Measurements from ENCODE around the gene PPP4R2.

PPP4R2 gene

DNA sequence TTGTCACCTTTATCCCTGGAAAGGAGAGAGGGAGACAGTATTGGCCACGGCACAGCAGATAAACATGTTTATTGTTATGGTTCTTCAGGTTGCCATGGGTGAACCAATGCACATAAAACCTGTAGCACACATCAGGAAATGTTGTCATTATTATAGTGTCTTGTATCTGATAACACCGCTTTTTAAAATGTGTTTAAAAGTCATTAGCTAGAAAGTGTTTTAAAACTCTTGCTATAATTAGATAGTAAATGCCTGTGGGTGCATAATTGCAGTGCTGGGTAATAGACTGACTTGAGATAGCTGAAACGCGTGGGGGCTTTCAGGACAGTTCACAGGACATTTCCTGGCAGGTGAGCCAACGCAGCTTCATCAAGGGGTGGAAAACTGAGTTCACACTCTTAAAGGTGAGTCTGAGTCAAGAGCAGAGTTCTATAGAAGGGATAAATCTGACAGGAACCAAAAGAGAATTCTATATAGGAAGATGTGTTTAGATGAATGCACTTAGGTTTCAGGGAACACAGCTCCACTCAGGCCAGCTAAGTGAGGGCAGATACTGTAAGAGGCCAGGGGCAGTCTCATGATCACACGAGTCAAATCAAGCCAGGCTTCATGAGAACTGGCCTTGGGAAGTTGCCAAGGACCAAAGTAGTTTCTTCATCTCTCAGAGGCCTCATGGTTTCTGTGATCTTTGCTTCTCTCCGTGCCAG is 35.6 kb upstream of the PPP4R2 start:
- no peaks in the 10 kb centered on the region for H3K9me3 ChIP-seq (ENCODE audit: control insufficient read depth, low read length)
- H3K4me1 ChIP-seq (ENCODE audit: control insufficient read depth, insufficient read depth, low read length) = peaks cover 5% of the 10 kb centered on the region
- WGBS, 2 experiments = 93% methylated on average over 7 of the region's 7 CpGs
- no peak overlapping the region for H3K27ac ChIP-seq (ENCODE audit: insufficient read depth, low read depth, low read length, poor library complexity, severe bottlenecking)
- no peaks in the 10 kb centered on the region for H3K27me3 ChIP-seq (ENCODE audit: control insufficient read depth, insufficient read depth, low read length, poor library complexity, severe bottlenecking)
- no peak overlapping the region for H3K4me3 ChIP-seq (ENCODE audit: insufficient read depth, low read depth, low read length)
- no peaks in the 10 kb centered on the region for H3K36me3 ChIP-seq (ENCODE audit: control insufficient read depth, insufficient read depth, low read length)

DNA sequence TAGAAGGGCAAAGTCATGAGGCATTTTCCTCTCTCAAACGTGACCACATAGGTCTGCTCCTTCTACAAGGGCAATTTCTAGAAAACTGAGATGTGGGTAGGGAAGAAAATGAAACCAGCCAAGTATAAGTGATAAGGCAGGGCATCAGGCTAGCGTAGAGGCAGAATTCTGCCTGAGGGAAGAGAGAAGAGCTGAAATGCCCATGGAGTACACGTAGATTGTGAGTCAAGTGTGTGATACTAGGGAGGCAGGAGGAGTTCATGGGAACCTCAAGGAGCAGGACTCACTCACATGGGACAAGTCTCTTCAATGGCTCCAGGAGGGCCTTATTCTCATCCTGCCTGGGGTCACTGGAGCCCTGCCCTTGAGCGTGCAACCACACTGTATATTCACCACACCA is 34.9 kb upstream of the PPP4R2 start:
- Histone ChIP-seq H3K4me3 (ENCODE audit: insufficient read depth, low read depth, low read length) (no peak overlapping the region), H3K9me3 (ENCODE audit: control insufficient read depth, low read length) (no peaks in the 10 kb centered on the region), H3K27ac (ENCODE audit: insufficient read depth, low read depth, low read length, poor library complexity, severe bottlenecking) (no peak overlapping the region), H3K36me3 (ENCODE audit: control insufficient read depth, insufficient read depth, low read length) (no peaks in the 10 kb centered on the region), H3K4me1 (ENCODE audit: control insufficient read depth, insufficient read depth, low read length) (peaks cover 4% of the 10 kb centered on the region), H3K27me3 (ENCODE audit: control insufficient read depth, insufficient read depth, low read length, poor library complexity, severe bottlenecking) (no peaks in the 10 kb centered on the region)
- WGBS, 2 experiments = 70% methylated on average over 4 of the region's 4 CpGs

DNA sequence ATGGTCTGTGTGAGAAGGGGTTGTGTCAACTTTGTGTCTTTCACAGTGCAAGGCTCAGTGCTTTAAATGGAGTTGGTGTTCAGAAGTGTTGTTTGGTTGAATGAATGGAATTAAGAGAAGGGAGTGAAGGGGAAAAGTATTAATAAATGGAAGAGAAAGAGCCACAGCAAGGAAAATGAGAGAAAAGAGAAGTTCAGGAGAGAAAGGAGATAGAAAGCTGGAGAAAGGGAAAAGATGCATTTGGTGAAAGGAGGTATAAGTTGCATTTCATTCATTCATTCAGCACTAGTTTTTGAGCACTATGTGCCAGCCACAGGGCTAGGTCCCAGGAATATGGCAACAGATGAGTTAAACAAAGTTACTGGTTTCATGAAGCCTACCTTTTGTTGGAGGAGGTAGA is 34.3 kb upstream of the PPP4R2 start:
- H3K27ac ChIP-seq (ENCODE audit: insufficient read depth, low read depth, low read length, poor library complexity, severe bottlenecking) = no peak overlapping the region
- H3K4me1 ChIP-seq (ENCODE audit: control insufficient read depth, insufficient read depth, low read length) = no peaks in the 10 kb centered on the region
- H3K9me3 ChIP-seq (ENCODE audit: control insufficient read depth, low read length) = no peaks in the 10 kb centered on the region
- H3K36me3 ChIP-seq (ENCODE audit: control insufficient read depth, insufficient read depth, low read length) = no peaks in the 10 kb centered on the region
- no peak overlapping the region for H3K4me3 ChIP-seq (ENCODE audit: insufficient read depth, low read depth, low read length)
- H3K27me3 ChIP-seq (ENCODE audit: control insufficient read depth, insufficient read depth, low read length, poor library complexity, severe bottlenecking) = no peaks in the 10 kb centered on the region

DNA sequence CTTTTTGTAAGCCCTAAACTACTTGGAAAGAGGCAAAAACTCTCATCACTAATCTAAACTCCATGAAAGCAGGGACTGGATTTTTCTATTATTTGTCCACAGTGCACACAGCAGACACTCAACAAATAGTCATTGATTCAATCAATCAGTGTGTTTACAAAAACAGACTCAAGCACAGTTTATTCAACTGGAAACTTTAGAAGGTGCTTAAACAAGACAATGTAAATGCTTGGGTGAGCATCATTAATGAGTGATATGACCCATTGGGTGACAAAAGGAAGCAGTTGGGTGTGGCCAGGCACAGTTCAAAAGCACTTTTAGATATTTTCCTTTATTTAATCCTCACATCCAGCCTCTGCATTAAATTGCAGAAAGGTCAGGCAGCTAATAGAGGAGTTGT is 32.0 kb upstream of the PPP4R2 start:
- Histone ChIP-seq H3K27me3 (ENCODE audit: control insufficient read depth, insufficient read depth, low read length, poor library complexity, severe bottlenecking) (no peaks in the 10 kb centered on the region), H3K4me3 (ENCODE audit: insufficient read depth, low read depth, low read length) (no peak overlapping the region), H3K27ac (ENCODE audit: insufficient read depth, low read depth, low read length, poor library complexity, severe bottlenecking) (no peak overlapping the region), H3K9me3 (ENCODE audit: control insufficient read depth, low read length) (no peaks in the 10 kb centered on the region), H3K4me1 (ENCODE audit: control insufficient read depth, insufficient read depth, low read length) (no peaks in the 10 kb centered on the region), H3K36me3 (ENCODE audit: control insufficient read depth, insufficient read depth, low read length) (no peaks in the 10 kb centered on the region)

DNA sequence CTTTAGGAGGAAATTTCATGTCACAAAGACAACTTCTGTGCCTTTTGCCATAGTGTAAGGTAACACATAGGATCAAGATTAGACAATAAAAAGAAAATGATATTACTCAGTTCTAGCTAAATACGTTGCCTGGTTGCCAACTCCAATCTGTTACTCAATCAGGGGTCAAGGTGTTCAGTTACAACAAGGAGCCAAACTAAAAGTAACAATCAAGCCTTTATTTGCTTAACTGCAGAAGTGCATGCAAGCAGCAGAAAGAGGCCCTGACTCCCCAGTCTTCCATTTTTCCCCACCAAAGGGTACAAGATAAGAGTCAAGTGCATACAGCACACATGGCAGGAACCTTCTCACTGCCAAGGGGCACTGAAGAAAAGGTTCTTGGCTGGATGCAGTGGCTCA is 28.3 kb upstream of the PPP4R2 start:
- H3K36me3 ChIP-seq (ENCODE audit: control insufficient read depth, insufficient read depth, low read length) = no peaks in the 10 kb centered on the region
- H3K4me1 ChIP-seq (ENCODE audit: control insufficient read depth, insufficient read depth, low read length) = no peaks in the 10 kb centered on the region
- no peaks in the 10 kb centered on the region for H3K27me3 ChIP-seq (ENCODE audit: control insufficient read depth, insufficient read depth, low read length, poor library complexity, severe bottlenecking)
- no peak overlapping the region for H3K27ac ChIP-seq (ENCODE audit: insufficient read depth, low read depth, low read length, poor library complexity, severe bottlenecking)
- 93 to 100% methylated on average over 1 of the region's 1 CpG for WGBS, 2 experiments
- H3K9me3 ChIP-seq (ENCODE audit: control insufficient read depth, low read length) = no peaks in the 10 kb centered on the region
- H3K4me3 ChIP-seq (ENCODE audit: insufficient read depth, low read depth, low read length) = no peak overlapping the region

DNA sequence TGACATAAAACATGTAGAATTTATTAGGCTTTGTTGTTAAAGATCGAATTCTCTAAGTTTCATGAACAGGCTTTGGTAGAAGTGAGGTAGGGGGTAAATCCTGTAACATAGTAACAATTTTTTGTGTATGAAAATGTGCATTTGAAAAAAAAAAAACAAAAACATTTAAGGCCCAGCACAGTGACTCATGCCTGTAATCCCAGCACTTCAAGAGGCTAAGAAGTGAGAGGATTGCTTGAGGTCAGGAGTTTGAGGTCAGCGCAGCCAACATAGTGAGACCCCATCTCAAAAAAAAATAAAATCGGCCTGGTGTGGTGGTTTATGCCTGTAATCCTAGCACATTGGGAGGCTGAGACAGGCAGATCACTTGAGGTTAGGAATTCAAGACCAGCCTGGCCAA is 26.8 kb upstream of the PPP4R2 start:
- Histone ChIP-seq H3K27ac (ENCODE audit: insufficient read depth, low read depth, low read length, poor library complexity, severe bottlenecking) (no peak overlapping the region), H3K4me3 (ENCODE audit: insufficient read depth, low read depth, low read length) (no peak overlapping the region), H3K9me3 (ENCODE audit: control insufficient read depth, low read length) (no peaks in the 10 kb centered on the region), H3K36me3 (ENCODE audit: control insufficient read depth, insufficient read depth, low read length) (no peaks in the 10 kb centered on the region), H3K27me3 (ENCODE audit: control insufficient read depth, insufficient read depth, low read length, poor library complexity, severe bottlenecking) (no peaks in the 10 kb centered on the region), H3K4me1 (ENCODE audit: control insufficient read depth, insufficient read depth, low read length) (no peaks in the 10 kb centered on the region)
- 91 to 97% methylated on average over 3 of the region's 3 CpGs for WGBS, 2 experiments

DNA sequence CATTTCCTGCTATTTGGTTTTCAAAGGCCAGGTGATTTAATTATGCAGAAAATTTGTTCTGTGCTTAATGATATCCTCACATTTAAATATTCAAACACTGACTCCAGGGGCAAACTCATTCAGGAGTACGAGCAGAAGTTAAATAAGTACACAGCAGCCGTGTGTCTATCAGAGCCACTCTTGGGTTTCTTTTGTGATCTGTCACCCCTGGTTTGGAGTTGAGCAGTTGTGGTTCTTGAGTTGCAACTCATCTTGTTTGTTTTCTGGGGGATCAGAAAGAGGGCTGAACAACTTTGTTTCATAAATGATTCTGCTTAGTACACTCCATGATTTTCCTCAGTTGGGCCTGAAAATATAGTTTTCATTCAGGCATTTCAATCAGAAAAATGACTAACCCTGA is 25.7 kb upstream of the PPP4R2 start:
- Histone ChIP-seq H3K4me1 (ENCODE audit: control insufficient read depth, insufficient read depth, low read length) (no peaks in the 10 kb centered on the region), H3K27me3 (ENCODE audit: control insufficient read depth, insufficient read depth, low read length, poor library complexity, severe bottlenecking) (no peaks in the 10 kb centered on the region), H3K4me3 (ENCODE audit: insufficient read depth, low read depth, low read length) (no peak overlapping the region), H3K9me3 (ENCODE audit: control insufficient read depth, low read length) (no peaks in the 10 kb centered on the region), H3K36me3 (ENCODE audit: control insufficient read depth, insufficient read depth, low read length) (no peaks in the 10 kb centered on the region), H3K27ac (ENCODE audit: insufficient read depth, low read depth, low read length, poor library complexity, severe bottlenecking) (no peak overlapping the region)
- 85 to 88% methylated on average over 2 of the region's 2 CpGs for WGBS, 2 experiments

DNA sequence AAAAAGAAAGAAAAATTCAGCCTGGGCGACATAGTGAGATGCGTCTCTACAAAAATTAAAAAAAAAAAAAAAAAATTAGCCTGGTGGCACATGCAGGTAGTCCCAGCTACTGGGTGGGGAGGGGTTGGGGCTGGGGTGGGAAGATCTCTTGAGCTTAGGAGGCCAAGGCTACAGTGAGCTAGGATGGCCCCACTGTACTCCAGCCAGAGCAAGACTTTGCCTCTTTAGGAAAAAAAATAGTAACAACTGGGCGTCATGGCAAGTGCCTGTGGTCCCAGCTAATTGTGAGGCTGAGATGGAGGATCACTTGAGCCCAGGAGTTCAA is 23.9 kb upstream of the PPP4R2 start:
- H3K4me1 ChIP-seq (ENCODE audit: control insufficient read depth, insufficient read depth, low read length) = no peaks in the 10 kb centered on the region
- no peaks in the 10 kb centered on the region for H3K27me3 ChIP-seq (ENCODE audit: control insufficient read depth, insufficient read depth, low read length, poor library complexity, severe bottlenecking)
- H3K4me3 ChIP-seq (ENCODE audit: insufficient read depth, low read depth, low read length) = no peak overlapping the region
- H3K27ac ChIP-seq (ENCODE audit: insufficient read depth, low read depth, low read length, poor library complexity, severe bottlenecking) = no peak overlapping the region
- H3K9me3 ChIP-seq (ENCODE audit: control insufficient read depth, low read length) = no peaks in the 10 kb centered on the region
- 94 to 97% methylated on average over 3 of the region's 3 CpGs for WGBS, 2 experiments
- no peaks in the 10 kb centered on the region for H3K36me3 ChIP-seq (ENCODE audit: control insufficient read depth, insufficient read depth, low read length)

DNA sequence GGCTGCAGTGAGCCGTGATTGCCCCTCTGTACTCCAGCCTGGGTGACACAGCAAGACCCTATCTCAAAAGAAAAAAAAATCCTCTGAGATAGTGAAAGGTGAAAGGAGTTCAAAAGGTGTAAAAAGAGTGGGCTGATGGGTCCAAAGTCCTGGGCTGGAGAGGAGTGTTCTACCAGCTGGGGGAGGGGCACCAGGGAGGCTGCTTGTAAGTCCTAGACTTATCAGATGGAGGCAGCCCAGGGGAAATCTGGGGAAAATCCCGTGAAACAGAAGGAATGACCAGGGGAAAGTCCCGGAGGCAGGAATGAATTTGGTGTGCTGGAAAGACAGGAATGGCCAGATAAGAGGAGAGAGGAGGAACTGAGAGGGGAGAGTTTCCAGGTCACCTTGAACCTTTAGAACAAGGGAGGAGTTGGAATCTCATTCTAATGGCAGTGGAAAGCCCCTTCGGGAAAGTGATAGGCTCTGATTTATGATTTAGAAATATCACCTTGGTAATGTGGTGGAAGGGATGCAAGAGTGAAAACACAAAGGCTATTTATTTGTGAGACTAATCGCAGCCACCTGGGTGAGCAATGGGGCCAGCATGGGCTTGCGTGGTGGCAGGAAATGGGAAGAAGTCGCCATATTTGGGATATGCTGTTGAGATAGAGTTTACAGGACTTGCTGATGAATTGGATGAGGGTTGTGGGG is 23.4 kb upstream of the PPP4R2 start:
- Histone ChIP-seq H3K36me3 (ENCODE audit: control insufficient read depth, insufficient read depth, low read length) (no peaks in the 10 kb centered on the region), H3K4me3 (ENCODE audit: insufficient read depth, low read depth, low read length) (no peak overlapping the region), H3K9me3 (ENCODE audit: control insufficient read depth, low read length) (no peaks in the 10 kb centered on the region), H3K27me3 (ENCODE audit: control insufficient read depth, insufficient read depth, low read length, poor library complexity, severe bottlenecking) (no peaks in the 10 kb centered on the region), H3K27ac (ENCODE audit: insufficient read depth, low read depth, low read length, poor library complexity, severe bottlenecking) (no peak overlapping the region), H3K4me1 (ENCODE audit: control insufficient read depth, insufficient read depth, low read length) (no peaks in the 10 kb centered on the region)
- WGBS, 2 experiments = 77% methylated on average over 7 of the region's 7 CpGs

DNA sequence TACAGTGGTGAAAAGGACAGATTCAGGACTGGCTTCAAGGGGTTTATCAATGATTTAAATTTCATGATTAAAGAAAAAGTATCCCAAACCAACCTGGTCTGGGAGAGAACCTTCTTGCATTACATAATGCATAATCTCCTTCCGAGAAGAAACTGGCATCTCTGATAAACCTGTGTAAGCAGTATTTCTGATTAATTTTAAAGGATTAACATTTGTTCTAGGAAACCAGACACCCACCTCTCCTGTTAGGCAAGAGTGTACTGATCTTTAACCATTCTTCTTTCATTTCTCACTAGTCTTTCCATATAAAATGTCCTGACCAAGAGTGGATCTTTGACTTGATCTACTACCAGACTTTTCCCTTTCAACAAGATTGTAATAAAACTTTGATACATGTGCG is 22.8 kb upstream of the PPP4R2 start:
- WGBS, 2 experiments = 100% methylated on average over 2 of the region's 2 CpGs; no CpG with 5 or more reads in 1 of the 2 experiments
- Histone ChIP-seq H3K27ac (ENCODE audit: insufficient read depth, low read depth, low read length, poor library complexity, severe bottlenecking) (no peak overlapping the region), H3K4me1 (ENCODE audit: control insufficient read depth, insufficient read depth, low read length) (no peaks in the 10 kb centered on the region), H3K27me3 (ENCODE audit: control insufficient read depth, insufficient read depth, low read length, poor library complexity, severe bottlenecking) (no peaks in the 10 kb centered on the region), H3K9me3 (ENCODE audit: control insufficient read depth, low read length) (no peaks in the 10 kb centered on the region), H3K4me3 (ENCODE audit: insufficient read depth, low read depth, low read length) (no peak overlapping the region), H3K36me3 (ENCODE audit: control insufficient read depth, insufficient read depth, low read length) (no peaks in the 10 kb centered on the region)
